Gastroesophageal sphincter (tissue), 4 donors: ENCODE results near the gene CPB2. TPM values are rescaled to one million over a fixed set of nuclear protein-coding genes. Genes with fewer than 3 reads are reported as not detected.

Experiments
- ATAC-seq: fragments of 150-250 bp; one replicate; pipeline ENCODE4 v1.9.1; 2016; ENCODE audit warnings: mild to moderate bottlenecking, moderate library complexity
- H3K27ac ChIP-seq, 4 donors: fragments of 200-600 bp; sonication (generic) in 3 of 4; 1 replicate in 3 of 4; 2 replicates in 1 of 4; pipeline ENCODE4 v1.5.1; 2016 to 2019
- H3K27me3 ChIP-seq: fragments of 200-600 bp; sonication (generic); one replicate; pipeline ENCODE4 v1.5.1; 2019
- H3K36me3 ChIP-seq, 2 donors: fragments of 200-600 bp; sonication (generic); one replicate each; pipeline ENCODE4 v1.5.1; 2019; ENCODE audit warnings: control low read depth in 1 of 2
- H3K4me1 ChIP-seq, 3 donors: fragments of 200-600 bp; sonication (generic); 1 replicate in 2 of 3; 2 replicates in 1 of 3; pipeline ENCODE4 v1.5.1; 2016 to 2019; ENCODE audit warnings: control low read depth in 2 of 3
- H3K4me3 ChIP-seq, 2 donors: fragments of 200-600 bp; sonication (generic); one replicate each; pipeline ENCODE4 v1.5.1; 2019; ENCODE audit warnings: mild to moderate bottlenecking in 1 of 2, moderate library complexity in 1 of 2
- H3K9me3 ChIP-seq, 3 donors: fragments of 200-600 bp; sonication (generic); one replicate each; pipeline ENCODE4 v1.5.1; 2017 to 2019; ENCODE audit warnings: control low read depth in 2 of 3
- CTCF ChIP-seq, 4 experiments: fragments of 200-600 bp in 2 of 4; fragments of 450-650 bp in 2 of 4; sonication (generic) in 1 of 4; IDR thresholded peaks; one replicate each; pipeline ENCODE4 v1.5.1; 2017 to 2019; ENCODE audit warnings: antibody characterized with exemption in 4 of 4, mild to moderate bottlenecking in 2 of 4, moderate library complexity in 2 of 4
- EP300 ChIP-seq: sonication (generic); formaldehyde crosslinking; IDR thresholded peaks from one replicate; pipeline ENCODE4 v1.6.1; 2017; ENCODE audit warnings: antibody characterized with exemption, mild to moderate bottlenecking
- POLR2A ChIP-seq, 2 donors: fragments of 450-650 bp; IDR thresholded peaks; one replicate each; pipeline ENCODE4 v1.6.1; 2017; ENCODE audit warnings: antibody characterized with exemption in 2 of 2, mild to moderate bottlenecking in 2 of 2, moderate library complexity in 1 of 2
- POLR2AphosphoS5 ChIP-seq: sonication (generic); formaldehyde crosslinking; IDR thresholded peaks from one replicate; pipeline ENCODE4 v1.6.1; 2017; ENCODE audit warnings: antibody characterized with exemption
- WGBS, 2 donors: methylation state at CpG; one replicate each; pipeline ENCODE4 v1.1.5; 2018; ENCODE audit warnings: low coverage in 1 of 2; 5-methylcytosine and 5-hydroxymethylcytosine counted together
- total RNA-seq, 4 donors: library from RNA; depleted of rRNA; stranded (reverse); fragments of >200 nt; gene quantifications; one replicate each; pipeline ENCODE4 v1.1.0, GENCODE V29; 2016

Gene CPB2
- total RNA-seq, 4 donors from 2014 or later = not detected

GRCh38 chr13:46071590-46072249 is 33.1 kb downstream of the CPB2 start:
- Histone ChIP-seq H3K36me3 (no peaks in the 10 kb centered on the region), H3K27ac (no peak overlapping the region), H3K9me3 (no peaks in the 10 kb centered on the region), H3K4me3 (no peak overlapping the region), H3K27me3 (no peaks in the 10 kb centered on the region), H3K4me1 (no peaks in the 10 kb centered on the region)
- TF ChIP-seq POLR2AphosphoS5 (no peak), POLR2A (IDR thresholded peaks at IDR 0.05) (no peak), EP300 (no peak), CTCF (IDR thresholded peaks at IDR 0.05) (no peak)
- WGBS, 2 donors = 87 to 90% methylated on average over 3 to 5 of the region's 5 CpGs
- ATAC-seq = no peak

DNA sequence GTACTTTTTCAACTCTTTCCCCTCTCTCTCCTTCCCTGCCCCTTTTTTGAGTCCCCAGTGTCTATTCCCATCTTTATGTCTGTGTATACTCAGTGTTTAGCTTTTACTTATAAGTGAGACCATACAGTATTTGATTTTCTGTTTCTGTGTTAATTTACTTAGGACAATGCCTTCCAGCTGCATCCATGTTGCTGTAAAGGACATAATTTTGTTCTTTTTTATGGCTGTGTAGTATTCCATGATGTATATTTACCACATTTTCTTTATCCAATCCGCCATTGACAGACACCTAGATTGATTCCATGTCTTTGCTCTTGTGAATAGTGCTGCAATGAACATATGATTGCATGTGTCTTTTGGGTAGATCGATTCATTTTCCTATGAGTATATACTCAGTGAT is 41.5 kb downstream of the CPB2 start:
- no peak for ATAC-seq
- TF ChIP-seq POLR2AphosphoS5 (no peak), POLR2A (IDR thresholded peaks at IDR 0.05) (no peak), CTCF (IDR thresholded peaks at IDR 0.05) (no peak), EP300 (no peak)
- WGBS, 2 donors = 94 to 96% methylated on average over 2 of the region's 2 CpGs

DNA sequence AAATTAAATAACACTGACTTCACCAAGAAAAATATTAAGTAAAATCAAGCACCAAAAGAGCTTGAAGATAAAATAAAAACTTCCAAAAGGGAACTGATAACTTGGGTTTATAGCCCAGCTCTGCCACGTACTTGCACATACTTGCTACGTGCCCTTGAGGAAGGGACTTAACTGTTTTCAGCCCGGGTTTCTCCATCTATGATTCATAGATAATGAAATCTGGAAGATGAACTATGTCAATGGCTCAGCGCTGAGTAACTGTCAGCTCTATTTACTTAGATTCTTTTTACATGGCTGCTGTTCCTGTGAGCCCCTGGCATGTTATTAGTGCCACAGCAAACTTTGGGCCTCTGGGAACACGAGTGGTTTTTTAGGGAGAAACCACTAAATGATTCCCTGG is 42.6 kb downstream of the CPB2 start:
- no peak overlapping the region for H3K4me3 ChIP-seq
- H3K27ac ChIP-seq = no peak overlapping the region
- ATAC-seq = no peak
- no peaks in the 10 kb centered on the region for H3K4me1 ChIP-seq
- no peaks in the 10 kb centered on the region for H3K27me3 ChIP-seq
- H3K36me3 ChIP-seq = no peaks in the 10 kb centered on the region
- TF ChIP-seq CTCF (IDR thresholded peaks at IDR 0.05) (no peak), EP300 (no peak), POLR2A (IDR thresholded peaks at IDR 0.05) (no peak), POLR2AphosphoS5 (no peak)
- 79 to 83% methylated on average over 5 of the region's 5 CpGs for WGBS, 2 donors
- H3K9me3 ChIP-seq = no peaks in the 10 kb centered on the region

More for the DNA sequence above, 41.5 kb downstream of the CPB2 start:
- Histone ChIP-seq H3K9me3 (no peaks in the 10 kb centered on the region), H3K4me1 (no peaks in the 10 kb centered on the region), H3K27ac (no peak overlapping the region), H3K4me3 (no peak overlapping the region), H3K36me3 (no peaks in the 10 kb centered on the region), H3K27me3 (no peaks in the 10 kb centered on the region)

- Histone ChIP-seq H3K4me3 (no peak overlapping the region), H3K27me3 (no peaks in the 10 kb centered on the region), H3K9me3 (no peaks in the 10 kb centered on the region), H3K4me1 (no peaks in the 10 kb centered on the region), H3K36me3 (no peaks in the 10 kb centered on the region), H3K27ac (no peak overlapping the region)
- TF ChIP-seq POLR2AphosphoS5 = no peak
- TF ChIP-seq POLR2A (IDR thresholded peaks at IDR 0.05) = no peak
- TF ChIP-seq EP300 = no peak
- TF ChIP-seq CTCF (IDR thresholded peaks at IDR 0.05) = no peak
- ATAC-seq = no peak
Observed at GRCh38 chr13:46059405-46059804, 45.4 kb downstream of the CPB2 start.

DNA sequence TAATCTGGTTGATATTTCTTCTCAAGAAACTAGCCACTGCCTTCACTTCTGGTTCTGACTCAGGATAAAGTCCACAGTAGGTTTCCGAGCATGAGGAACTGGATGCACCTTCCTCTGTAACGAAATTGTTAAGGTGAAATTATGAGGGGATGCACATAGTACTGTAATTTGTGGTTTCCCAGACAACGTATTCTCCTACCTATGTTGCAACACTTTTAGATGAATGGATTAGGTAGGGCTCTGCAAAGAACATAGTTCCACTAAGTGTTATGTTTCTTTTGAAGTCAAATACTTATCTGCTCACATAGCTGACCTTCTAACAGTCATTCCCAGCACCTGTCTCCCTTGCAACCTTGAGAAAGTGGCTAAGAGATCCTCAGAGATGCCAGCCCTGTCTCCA is 46.6 kb downstream of the CPB2 start:
- no peak for ATAC-seq
- no peaks in the 10 kb centered on the region for H3K36me3 ChIP-seq
- TF ChIP-seq POLR2AphosphoS5 = no peak
- TF ChIP-seq POLR2A (IDR thresholded peaks at IDR 0.05) = no peak
- TF ChIP-seq EP300 = no peak
- TF ChIP-seq CTCF (IDR thresholded peaks at IDR 0.05) = no peak
- WGBS, 2 donors = 76 to 100% methylated on average over 1 to 3 of the region's 3 CpGs
- H3K9me3 ChIP-seq = no peaks in the 10 kb centered on the region
- peaks cover 0 to 7% (median 0%) of the 10 kb centered on the region in 3 donors for H3K4me1 ChIP-seq
- no peak overlapping the region for H3K27ac ChIP-seq
- H3K27me3 ChIP-seq = no peaks in the 10 kb centered on the region
- no peak overlapping the region for H3K4me3 ChIP-seq
